BJ (cell line): Measurements from ENCODE around the gene SLC1A3. TPM values are rescaled to one million over a fixed set of nuclear protein-coding genes. Genes with fewer than 3 reads are reported as not detected.

Experiments
- CTCF ChIA-PET: fragments of 350-600 bp; formaldehyde crosslinking; extraction: SDS; loops from one replicate; lab custom pipeline; 2021; ENCODE audit warnings: antibody characterized with exemption, inconsistent platforms; lab: Yijun Ruan, JAX
- POLR2A ChIA-PET: fragments of 300-600 bp; sonication (Branson Sonifier 250); formaldehyde crosslinking; extraction: SDS; loops from one replicate; lab custom pipeline; 2021; ENCODE audit warnings: antibody characterized with exemption; lab: Charles Lee
- DNase-seq: peaks from one replicate; pipeline ENCODE4 v3.0.0-alpha.2; 2011; ENCODE audit warnings: low read depth
- H3K27me3 ChIP-seq: 2 replicates; pipeline ENCODE4 v1.6.0; 2011; ENCODE audit warnings: low read length; ENCODE audit not compliant: control insufficient read depth, insufficient read depth
- H3K36me3 ChIP-seq: 2 replicates; pipeline ENCODE4 v1.5.1; 2011; ENCODE audit warnings: low read length; ENCODE audit not compliant: control insufficient read depth, insufficient read depth
- H3K4me3 ChIP-seq: 2 replicates; pipeline ENCODE4 v1.5.1; 2011; ENCODE audit warnings: low read depth, mild to moderate bottlenecking, control low read depth, low read length
- CTCF ChIP-seq: IDR thresholded peaks from 2 replicates; pipeline ENCODE4 v1.5.1; 2011; ENCODE audit warnings: low read depth, mild to moderate bottlenecking, control low read depth, inconsistent platforms, low read length, moderate library complexity; ENCODE audit not compliant: insufficient read depth
- polyA plus RNA-seq: library from polyadenylated mRNA; depleted of rRNA; stranded (reverse); fragments of >200 nt; gene quantifications from 2 replicates; pipeline ENCODE4 v1.2.3, GENCODE V29; 2011

The SLC1A3 gene
- polyA plus RNA-seq, 1 experiment: 0.54 TPM

- no peak for TF ChIP-seq CTCF
- no peaks in the 10 kb centered on the region for H3K36me3 ChIP-seq
- DNase-seq: no peak
- H3K4me3 ChIP-seq: no peak overlapping the region
- CTCF ChIA-PET: interaction anchor here (1.6 to 1.8 kb wide), 3 partner anchors 10 to 16 kb away, joined by 4 to 8 read pairs (median 7); no protein-coding TSS in a partner anchor
- POLR2A ChIA-PET: no interaction called here
- peaks cover under 1% of the 10 kb centered on the region; the same call in 1 of the 2 replicates for H3K27me3 ChIP-seq
Measured at GRCh38 chr5:36706662-36707061, 100.3 kb downstream of the SLC1A3 start.

- Histone ChIP-seq H3K36me3 (no peaks in the 10 kb centered on the region), H3K4me3 (no peak overlapping the region), H3K27me3 (no peaks in the 10 kb centered on the region; the same call in 1 of the 2 replicates)
- CTCF ChIA-PET: no interaction called here
- no peak for DNase-seq
- POLR2A ChIA-PET: no interaction called here
- TF ChIP-seq CTCF: no peak
Measured at GRCh38 chr5:36708996-36709395, 102.6 kb downstream of the SLC1A3 start.

GRCh38 chr5:36710039-36710438 lies 103.6 kb downstream of the SLC1A3 start:
- no peak for TF ChIP-seq CTCF
- ChIA-PET POLR2A (no interaction called here), CTCF (interaction anchor here (0.6 to 1.2 kb wide), 3 partner anchors 9 to 14 kb away, joined by 3 to 5 read pairs (median 3); no protein-coding TSS in a partner anchor)
- Histone ChIP-seq H3K27me3 (no peaks in the 10 kb centered on the region; the same call in 1 of the 2 replicates), H3K36me3 (no peaks in the 10 kb centered on the region), H3K4me3 (no peak overlapping the region)
- no peak for DNase-seq

GRCh38 chr5:36712706-36713105 lies 106.3 kb downstream of the SLC1A3 start:
- ChIA-PET POLR2A (no interaction called here), CTCF (interaction anchor here (1.2 kb wide), 1 partner anchor 11 kb away, joined by 4 read pairs; no protein-coding TSS in a partner anchor)
- no peaks in the 10 kb centered on the region for H3K36me3 ChIP-seq
- TF ChIP-seq CTCF: no peak
- 0 out of 2 replicates have a peak, but pooled peaks cover 2% of the 10 kb centered on the region for H3K27me3 ChIP-seq
- DNase-seq: no peak
- no peak overlapping the region for H3K4me3 ChIP-seq

- Histone ChIP-seq H3K36me3 (no peaks in the 10 kb centered on the region), H3K27me3 (peaks cover 7% of the 10 kb centered on the region), H3K4me3 (no peak overlapping the region)
- ChIA-PET CTCF (interaction anchor here (1.6 kb wide), 1 partner anchor 209 kb away, joined by 3 read pairs; no protein-coding TSS in a partner anchor), POLR2A (no interaction called here)
- TF ChIP-seq CTCF: no peak
- DNase-seq: no peak
Measured at GRCh38 chr5:36713541-36713940, 107.1 kb downstream of the SLC1A3 start.
